ENCODE measurements around the gene LRRC71. TPM values are rescaled to one million over a fixed set of nuclear protein-coding genes. Genes with fewer than 3 reads are reported as not detected.

The LRRC71 gene
- total and polyA plus RNA-seq, 7 donors: 0.07 TPM; not detected in 6

DNA sequence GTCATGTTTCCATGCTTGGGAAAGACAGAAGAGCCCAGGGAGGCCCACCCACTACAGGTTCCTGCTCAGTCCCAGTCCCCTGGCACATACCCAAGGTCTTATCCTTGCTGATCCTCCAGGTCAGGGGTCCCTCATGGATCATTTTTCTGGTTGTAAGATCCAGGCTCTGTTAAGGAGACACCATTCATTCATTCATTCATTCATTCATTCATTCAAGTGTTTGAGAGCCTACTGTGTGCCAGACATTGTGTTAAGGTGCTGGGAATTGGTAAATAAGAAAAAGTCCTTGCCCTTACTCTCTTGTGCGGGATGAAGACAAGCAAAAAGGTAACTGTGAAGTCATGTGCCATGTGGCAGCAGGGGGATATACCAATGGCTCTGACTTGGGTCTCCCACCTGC is 23.8 kb downstream of the LRRC71 start:
- H3K4me3 ChIP-seq: no peak overlapping the region
- intact Hi-C loops (cut with DNase I): no loop called here
- peaks cover 65 to 100% (median 89%) of the 10 kb centered on the region in 4 donors for H3K36me3 ChIP-seq
- no peak for TF ChIP-seq EP300 (IDR thresholded peaks at IDR 0.05)
- no peak for TF ChIP-seq POLR2A (IDR thresholded peaks at IDR 0.05)
- no peak for TF ChIP-seq CTCF (IDR thresholded peaks at IDR 0.05)
- TF ChIP-seq POLR2AphosphoS5 (IDR thresholded peaks at IDR 0.05): no peak
- no peaks in the 10 kb centered on the region for H3K4me1 ChIP-seq
- no peaks in the 10 kb centered on the region for H3K9me3 ChIP-seq
- 97 to 98% methylated on average over 1 of the region's 1 CpG for WGBS, 2 donors
- no peaks in the 10 kb centered on the region for H3K27me3 ChIP-seq
- no peak for DNase-seq
- H3K27ac ChIP-seq: no peak overlapping the region

DNA sequence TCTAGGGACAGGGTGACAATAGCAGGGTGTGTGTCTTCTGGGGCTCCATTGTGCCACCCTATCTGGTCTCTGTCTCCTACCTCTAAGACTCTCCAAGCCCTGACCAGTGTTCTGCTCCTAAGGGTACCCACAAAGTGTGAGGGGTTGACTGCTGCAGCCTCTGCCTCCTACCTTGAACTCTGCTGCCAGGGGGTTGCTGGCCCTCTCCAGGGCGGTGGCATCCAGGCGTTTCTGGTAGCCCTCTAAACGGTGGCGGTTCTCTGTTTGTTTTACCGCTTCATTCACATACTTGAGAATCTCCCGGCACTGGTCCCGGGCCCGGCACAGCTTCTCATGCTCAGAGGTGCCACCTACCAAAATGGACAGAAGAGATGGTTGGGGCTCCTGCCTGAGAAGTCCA is 24.4 kb downstream of the LRRC71 start:
- H3K9me3 ChIP-seq: no peaks in the 10 kb centered on the region

GRCh38 chr1:156945881-156946661 is 25.6 kb downstream of the LRRC71 start:
- peaks cover 62 to 100% (median 84%) of the 10 kb centered on the region in 4 donors for H3K36me3 ChIP-seq
- no peak for DNase-seq
- no peaks in the 10 kb centered on the region for H3K27me3 ChIP-seq
- no peak for TF ChIP-seq EP300 (IDR thresholded peaks at IDR 0.05)
- no peak for TF ChIP-seq POLR2AphosphoS5 (IDR thresholded peaks at IDR 0.05)
- TF ChIP-seq CTCF (IDR thresholded peaks at IDR 0.05): no peak
- no peak for TF ChIP-seq POLR2A (IDR thresholded peaks at IDR 0.05)
- intact Hi-C loops (cut with DNase I): no loop called here
- no peaks in the 10 kb centered on the region for H3K9me3 ChIP-seq
- no peaks in the 10 kb centered on the region for H3K4me1 ChIP-seq
- no peak overlapping the region for H3K4me3 ChIP-seq
- H3K27ac ChIP-seq: no peak overlapping the region
- WGBS, 2 donors: 69 to 79% methylated on average over 11 of the region's 11 CpGs

More for the DNA sequence above, 24.4 kb downstream of the LRRC71 start:
- Histone ChIP-seq H3K27ac (no peak overlapping the region), H3K4me3 (no peak overlapping the region), H3K27me3 (no peaks in the 10 kb centered on the region), H3K4me1 (no peaks in the 10 kb centered on the region), H3K36me3 (peaks cover 61 to 100% (median 85%) of the 10 kb centered on the region in 4 donors)
- 93 to 94% methylated on average over 8 of the region's 8 CpGs for WGBS, 2 donors
- no peak for DNase-seq
- no peak for TF ChIP-seq POLR2A (IDR thresholded peaks at IDR 0.05)
- TF ChIP-seq CTCF (IDR thresholded peaks at IDR 0.05): no peak
- no peak for TF ChIP-seq EP300 (IDR thresholded peaks at IDR 0.05)
- TF ChIP-seq POLR2AphosphoS5 (IDR thresholded peaks at IDR 0.05): no peak
- intact Hi-C loops (cut with DNase I): no loop called here

DNA sequence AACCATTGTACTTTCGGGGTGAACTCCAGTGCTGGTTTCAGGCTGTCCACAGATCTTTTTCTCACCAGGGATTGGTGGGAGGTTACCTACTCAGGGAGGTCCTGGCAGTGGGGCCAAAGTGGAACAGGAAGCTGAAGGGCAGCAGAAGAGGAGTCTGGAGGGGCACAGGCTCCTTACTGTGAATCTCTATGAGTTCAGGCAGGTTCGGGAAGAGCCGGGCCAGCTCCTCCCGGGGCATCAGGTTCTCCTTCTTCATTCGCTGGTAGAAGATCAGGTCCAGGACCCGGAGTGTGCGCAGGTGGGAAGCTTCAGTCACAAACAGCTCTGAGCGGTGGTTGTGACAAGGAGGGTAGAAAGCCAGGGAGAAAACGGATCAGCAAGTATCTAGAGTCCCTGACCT is 26.7 kb downstream of the LRRC71 start:
- Histone ChIP-seq H3K9me3 (no peaks in the 10 kb centered on the region), H3K4me1 (no peaks in the 10 kb centered on the region), H3K27me3 (no peaks in the 10 kb centered on the region), H3K4me3 (no peak overlapping the region), H3K27ac (no peak overlapping the region), H3K36me3 (peaks cover 56 to 100% (median 82%) of the 10 kb centered on the region in 4 donors)
- 94 to 95% methylated on average over 9 of the region's 9 CpGs for WGBS, 2 donors
- no peak for DNase-seq
- no peak for TF ChIP-seq EP300 (IDR thresholded peaks at IDR 0.05)
- no peak for TF ChIP-seq CTCF (IDR thresholded peaks at IDR 0.05)
- TF ChIP-seq POLR2A (IDR thresholded peaks at IDR 0.05): no peak
- TF ChIP-seq POLR2AphosphoS5 (IDR thresholded peaks at IDR 0.05): no peak
- intact Hi-C loops (cut with DNase I): no loop called here
